DMS114 treated with DMSO at 0.1 percent for 48 hours (cell line): ENCODE data around the gene USP5.

Experiments
- DNase-seq: peaks from one replicate; lab custom pipeline; 2025; ENCODE audit not compliant: unreplicated experiment; lab: John Stamatoyannopoulos, UW

Gene USP5

DNA sequence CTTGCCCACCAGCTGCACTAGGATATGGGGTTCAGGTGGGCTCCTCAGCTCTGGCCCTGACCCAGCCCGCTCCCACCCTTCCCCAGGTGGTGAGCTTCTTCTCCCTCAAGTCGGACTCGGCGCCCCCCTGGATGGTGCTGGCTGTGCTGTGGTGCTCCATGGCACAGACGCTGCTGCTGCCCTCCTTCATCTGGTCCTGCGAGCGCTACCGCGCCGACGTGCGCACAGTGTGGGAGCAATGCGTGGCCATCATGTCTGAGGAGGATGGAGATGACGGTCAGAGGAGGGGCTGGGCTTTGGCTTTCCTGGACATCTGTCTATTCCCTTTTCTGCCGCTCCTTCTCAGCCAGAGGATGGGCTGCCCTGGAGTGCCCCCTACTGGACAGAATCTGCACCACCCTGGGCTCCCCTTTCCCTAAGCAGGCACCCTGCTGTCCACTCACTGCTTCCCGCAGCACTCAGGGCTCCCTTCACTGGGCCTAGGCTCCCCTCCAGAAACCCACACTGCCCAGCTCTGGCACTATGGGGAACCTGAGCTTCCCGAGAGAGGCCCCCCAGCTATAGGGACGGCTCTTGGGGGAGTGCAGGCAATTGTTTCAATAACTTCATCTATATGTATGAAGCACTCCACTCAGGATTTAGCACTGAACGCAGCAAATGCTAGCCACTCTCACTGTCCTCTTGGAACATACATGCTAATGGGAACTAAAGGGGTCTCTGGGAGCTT lies 26.4 kb upstream of the USP5 start:
- peak; percentile 85 for DNase-seq

- no peak for DNase-seq
These were observed 25.7 kb upstream of the USP5 start for GRCh38 chr12:6826125-6826733.

- no peak for DNase-seq
These were observed 25.1 kb upstream of the USP5 start for GRCh38 chr12:6826734-6827436.

DNA sequence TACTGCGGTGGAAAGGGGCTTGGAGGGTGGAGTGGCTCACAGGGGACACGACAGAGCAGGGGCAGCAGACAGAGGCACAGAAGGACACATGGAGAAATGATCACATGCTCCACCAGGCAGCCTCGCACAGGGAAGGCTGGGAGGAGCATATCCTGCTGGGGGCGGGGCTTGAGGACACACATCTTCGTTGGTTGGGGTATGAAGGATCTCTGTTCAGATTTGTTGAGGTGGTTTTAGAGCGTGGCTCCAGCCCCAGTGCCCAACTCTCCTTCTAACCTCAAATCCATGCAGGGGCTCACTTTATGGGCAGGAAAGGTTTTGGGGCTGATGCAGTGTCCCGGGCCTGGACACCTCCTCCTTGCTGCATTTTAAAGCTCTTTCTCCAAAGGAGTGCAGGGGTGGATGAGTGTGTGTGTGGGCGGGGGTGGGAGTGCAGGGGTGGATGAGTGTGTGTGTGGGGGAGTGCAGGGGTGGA lies 24.5 kb upstream of the USP5 start:
- peak; percentile 33 for DNase-seq

- DNase-seq: no peak
These were observed 23.8 kb upstream of the USP5 start, which contains the start of gene P3H3 for GRCh38 chr12:6827982-6828780. P3H3 (plus strand) TSS chr12:6828407; CDS start chr12:6828441, 34 bp downstream.

- peak; percentile 55 for DNase-seq
These were observed 23.0 kb upstream of the USP5 start for GRCh38 chr12:6828781-6829535.

DNA sequence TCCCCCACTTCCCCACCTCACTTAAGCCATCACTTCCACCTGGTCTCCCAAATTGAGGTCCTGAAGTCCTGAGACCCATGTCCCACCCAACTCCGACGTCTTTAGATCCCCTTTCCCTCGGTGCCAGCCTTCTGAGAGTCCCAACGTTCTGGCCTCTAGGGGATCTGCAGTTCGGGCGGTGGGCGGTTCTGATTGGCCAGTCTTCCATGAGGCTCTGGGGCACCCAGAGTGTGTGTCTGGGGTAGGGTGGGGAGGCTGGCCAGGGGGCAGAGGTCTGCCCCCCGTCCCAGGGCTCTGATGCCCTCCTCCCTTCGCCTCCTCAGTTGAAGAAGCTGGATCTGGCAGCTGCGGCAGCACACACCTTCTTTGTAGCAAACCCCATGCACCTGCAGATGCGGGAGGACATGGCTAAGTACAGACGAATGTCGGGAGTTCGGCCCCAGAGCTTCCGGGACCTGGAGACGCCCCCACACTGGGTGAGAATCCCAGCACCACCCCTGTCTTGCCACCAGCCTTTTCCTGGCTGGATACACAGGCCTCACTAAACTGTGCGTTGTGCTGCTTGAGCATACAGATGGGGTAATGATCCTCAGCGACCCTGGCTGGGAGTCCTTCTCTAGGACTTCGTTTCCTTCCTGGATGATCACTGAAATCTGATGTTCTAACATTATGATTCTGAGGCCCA lies 22.3 kb upstream of the USP5 start:
- no peak for DNase-seq

- DNase-seq: no peak
These were observed 21.6 kb upstream of the USP5 start for GRCh38 chr12:6830286-6830890.

DNA sequence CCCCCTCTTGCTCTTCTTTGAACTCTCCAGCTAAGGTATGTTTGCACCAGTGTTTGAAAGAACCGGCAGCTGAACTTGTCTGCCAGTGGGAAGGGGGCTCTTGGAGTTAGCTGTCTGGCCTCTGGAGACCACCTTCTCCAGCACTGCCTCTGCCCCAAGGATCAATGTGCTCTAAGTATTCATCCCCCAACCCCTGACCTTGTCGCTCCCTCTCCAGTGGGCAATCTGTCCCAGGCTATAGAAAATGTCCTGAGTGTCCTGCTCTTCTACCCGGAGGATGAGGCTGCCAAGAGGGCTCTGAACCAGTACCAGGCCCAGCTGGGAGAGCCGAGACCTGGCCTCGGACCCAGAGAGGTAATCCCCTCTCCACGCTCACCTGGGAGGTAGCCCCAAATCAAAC lies 21.0 kb upstream of the USP5 start:
- DNase-seq: no peak

- DNase-seq: no peak
These were observed 20.4 kb upstream of the USP5 start for GRCh38 chr12:6831450-6831995.

GRCh38 chr12:6832125-6832524 lies 19.8 kb upstream of the USP5 start:
- no peak for DNase-seq

DNA sequence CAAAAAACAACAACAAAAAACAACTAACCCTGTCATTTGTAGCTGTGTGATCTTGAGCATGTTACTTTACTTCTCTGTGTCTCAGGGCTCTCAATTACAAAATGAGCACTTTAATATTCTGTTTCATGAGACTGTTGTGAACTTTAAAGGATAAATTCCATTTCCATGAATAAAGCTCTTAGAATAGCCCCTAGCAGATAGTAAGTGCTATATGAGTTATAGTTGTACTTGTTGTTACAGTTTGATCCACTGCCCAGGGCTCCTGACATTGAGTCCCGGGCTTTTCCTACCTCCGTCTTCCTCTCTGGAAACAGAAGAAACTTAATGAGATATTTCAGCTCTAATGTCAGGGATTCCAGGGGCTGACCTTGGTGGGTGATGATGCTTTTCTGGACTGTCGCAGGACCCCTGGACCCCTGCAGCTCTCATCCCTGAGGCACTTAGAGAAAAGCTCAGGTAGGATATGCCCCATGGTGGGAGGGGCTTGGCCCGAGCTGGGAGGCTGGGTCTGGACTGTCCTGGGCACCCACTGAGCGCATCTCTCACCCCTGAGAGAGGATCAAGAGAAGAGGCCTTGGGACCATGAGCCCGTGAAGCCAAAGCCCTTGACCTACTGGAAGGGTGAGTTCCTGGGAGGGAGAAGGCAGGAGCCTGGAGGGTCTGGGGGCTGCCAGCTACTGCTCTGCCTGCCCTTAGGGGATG lies 18.6 kb upstream of the USP5 start:
- DNase-seq: no peak

- DNase-seq: no peak
These were observed 17.7 kb upstream of the USP5 start for GRCh38 chr12:6834254-6834653.

DNA sequence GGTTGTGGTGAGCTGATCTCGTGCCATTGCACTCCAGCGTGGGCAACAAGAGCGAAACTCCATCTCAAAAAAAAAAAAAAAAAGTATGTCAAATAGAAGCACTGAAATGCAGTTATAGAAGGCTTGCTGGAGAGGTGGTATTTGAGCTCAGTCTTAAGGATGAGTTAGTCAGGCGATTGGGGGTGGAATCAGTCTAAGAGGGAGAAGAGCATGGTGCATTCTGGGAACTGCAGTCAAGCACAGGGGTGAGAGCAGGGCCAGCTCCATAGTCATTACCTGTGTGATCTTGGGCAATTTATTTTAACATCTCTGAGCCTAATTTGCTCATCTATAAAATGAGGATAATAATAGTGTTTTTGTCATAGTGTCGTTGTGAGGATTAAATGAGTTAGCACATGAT lies 17.1 kb upstream of the USP5 start:
- DNase-seq: no peak

GRCh38 chr12:6836851-6837250 lies 15.1 kb upstream of the USP5 start:
- DNase-seq: no peak

DNA sequence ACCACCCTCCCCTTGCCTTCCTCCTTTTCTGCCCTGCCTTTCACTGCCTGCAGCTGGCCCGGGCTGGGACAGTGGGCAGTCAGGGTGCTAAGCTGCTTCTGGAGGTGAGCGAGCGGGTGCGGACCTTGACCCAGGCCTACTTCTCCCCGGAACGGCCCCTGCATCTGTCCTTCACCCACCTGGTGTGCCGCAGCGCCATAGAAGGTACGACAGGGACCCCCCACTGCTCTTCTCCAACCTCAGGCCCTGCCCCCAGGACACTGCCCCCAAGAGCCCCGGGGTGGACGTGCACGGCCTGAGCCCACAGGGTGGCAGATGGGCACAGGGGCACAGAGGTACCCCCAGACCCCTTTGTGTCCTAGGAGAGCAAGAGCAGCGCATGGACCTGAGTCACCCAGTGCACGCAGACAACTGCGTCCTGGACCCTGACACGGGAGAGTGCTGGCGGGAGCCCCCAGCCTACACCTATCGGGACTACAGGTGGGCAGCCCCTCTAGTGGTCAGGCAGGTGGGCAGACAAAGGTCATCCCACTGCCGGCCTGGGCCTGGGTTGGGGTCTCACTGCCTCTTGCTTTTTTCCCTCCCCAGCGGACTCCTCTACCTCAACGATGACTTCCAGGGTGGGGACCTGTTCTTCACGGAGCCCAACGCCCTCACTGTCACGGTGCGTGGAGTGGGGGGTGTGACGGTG lies 14.4 kb upstream of the USP5 start:
- DNase-seq: no peak

DNA sequence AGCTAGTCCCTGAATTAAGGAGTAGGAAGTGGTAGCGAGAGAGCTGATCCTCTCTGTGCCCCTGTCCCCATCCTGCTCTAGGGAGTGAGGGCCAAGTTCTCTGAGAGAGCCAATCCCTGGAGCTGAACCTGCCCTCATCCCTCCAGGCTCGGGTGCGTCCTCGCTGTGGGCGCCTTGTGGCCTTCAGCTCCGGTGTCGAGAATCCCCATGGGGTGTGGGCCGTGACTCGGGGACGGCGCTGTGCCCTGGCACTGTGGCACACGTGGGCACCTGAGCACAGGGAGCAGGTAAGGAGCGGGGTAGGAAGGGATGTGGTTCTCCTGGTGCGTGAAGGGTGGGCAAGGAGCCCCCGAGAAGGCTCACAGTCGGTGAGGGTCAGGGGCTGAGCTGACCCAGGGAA lies 13.1 kb upstream of the USP5 start:
- DNase-seq: no peak
